B cell (primary cell): Measurements from ENCODE around the gene CCL8.

Source experiments
- EZH2 ChIP-seq: IDR thresholded peaks from 2 replicates; pipeline ENCODE4 v1.6.1; 2012; ENCODE audit warnings: borderline replicate concordance, low read depth, mild to moderate bottlenecking, moderate library complexity, low read length; ENCODE audit not compliant: insufficient read depth, poor library complexity, severe bottlenecking
- TF ChIP-seq, protein P1 (sequence below): fragments of 200-600 bp; IDR thresholded peaks from one replicate; pipeline ENCODE4 v1.8.0; 2022; ENCODE audit warnings: antibody characterized with exemption, mild to moderate bottlenecking

DNA sequence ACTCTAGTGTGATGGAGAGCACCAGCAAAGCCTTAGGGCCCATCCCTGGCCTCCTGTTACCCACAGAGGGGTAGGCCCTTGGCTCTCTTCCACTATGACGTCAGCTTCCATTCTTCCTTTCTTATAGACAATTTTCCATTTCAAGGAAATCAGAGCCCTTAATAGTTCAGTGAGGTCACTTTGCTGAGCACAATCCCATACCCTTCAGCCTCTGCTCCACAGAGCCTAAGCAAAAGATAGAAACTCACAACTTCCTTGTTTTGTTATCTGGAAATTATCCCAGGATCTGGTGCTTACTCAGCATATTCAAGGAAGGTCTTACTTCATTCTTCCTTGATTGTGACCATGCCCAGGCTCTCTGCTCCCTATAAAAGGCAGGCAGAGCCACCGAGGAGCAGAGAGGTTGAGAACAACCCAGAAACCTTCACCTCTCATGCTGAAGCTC lies at the start of gene CCL8:
- TF ChIP-seq, protein P1, sequence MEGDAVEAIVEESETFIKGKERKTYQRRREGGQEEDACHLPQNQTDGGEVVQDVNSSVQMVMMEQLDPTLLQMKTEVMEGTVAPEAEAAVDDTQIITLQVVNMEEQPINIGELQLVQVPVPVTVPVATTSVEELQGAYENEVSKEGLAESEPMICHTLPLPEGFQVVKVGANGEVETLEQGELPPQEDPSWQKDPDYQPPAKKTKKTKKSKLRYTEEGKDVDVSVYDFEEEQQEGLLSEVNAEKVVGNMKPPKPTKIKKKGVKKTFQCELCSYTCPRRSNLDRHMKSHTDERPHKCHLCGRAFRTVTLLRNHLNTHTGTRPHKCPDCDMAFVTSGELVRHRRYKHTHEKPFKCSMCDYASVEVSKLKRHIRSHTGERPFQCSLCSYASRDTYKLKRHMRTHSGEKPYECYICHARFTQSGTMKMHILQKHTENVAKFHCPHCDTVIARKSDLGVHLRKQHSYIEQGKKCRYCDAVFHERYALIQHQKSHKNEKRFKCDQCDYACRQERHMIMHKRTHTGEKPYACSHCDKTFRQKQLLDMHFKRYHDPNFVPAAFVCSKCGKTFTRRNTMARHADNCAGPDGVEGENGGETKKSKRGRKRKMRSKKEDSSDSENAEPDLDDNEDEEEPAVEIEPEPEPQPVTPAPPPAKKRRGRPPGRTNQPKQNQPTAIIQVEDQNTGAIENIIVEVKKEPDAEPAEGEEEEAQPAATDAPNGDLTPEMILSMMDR: no peak
- no peak for TF ChIP-seq EZH2
